GM21619 (cell line): ENCODE measurements around the gene LGR6.
"Not testable (repeated sequence)": the region's sequence is repeated elsewhere in the genome, so short reads cannot be mapped to it uniquely, and the experiment has no call there.

ENCODE experiments used
- ATAC-seq: cut with Tn5 transposase; IDR thresholded peaks from one replicate; pipeline ENCODE4 v1.9.1; 2021; ENCODE audit not compliant: unreplicated experiment

The LGR6 gene

GRCh38 chr1:202172015-202172355 is 21.6 kb upstream of the LGR6 start:
- ATAC-seq: no peak

DNA sequence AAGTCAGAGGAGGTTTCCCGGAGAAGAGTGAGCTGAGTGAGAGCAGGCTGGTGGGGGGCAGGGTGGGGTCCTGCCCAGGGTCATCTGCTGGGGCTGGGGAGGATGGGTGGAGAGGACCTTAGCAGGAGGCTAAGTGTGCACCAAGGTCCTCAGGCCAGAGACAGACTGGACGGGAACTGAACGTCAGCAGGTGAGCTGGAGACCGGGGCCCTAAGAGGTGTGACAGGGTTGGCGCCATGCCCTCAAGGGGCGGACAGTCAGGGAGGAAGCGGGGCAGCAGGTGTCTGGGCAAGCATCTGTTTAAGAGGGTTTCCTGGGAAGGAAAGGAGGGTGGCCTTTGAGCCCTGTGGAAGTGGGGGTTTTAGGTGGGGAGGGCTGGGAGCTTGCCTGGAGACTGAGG is 19.6 kb upstream of the LGR6 start:
- no peak for ATAC-seq

- ATAC-seq: no peak
Observed at GRCh38 chr1:202176949-202177927, 16.4 kb upstream of the LGR6 start.

DNA sequence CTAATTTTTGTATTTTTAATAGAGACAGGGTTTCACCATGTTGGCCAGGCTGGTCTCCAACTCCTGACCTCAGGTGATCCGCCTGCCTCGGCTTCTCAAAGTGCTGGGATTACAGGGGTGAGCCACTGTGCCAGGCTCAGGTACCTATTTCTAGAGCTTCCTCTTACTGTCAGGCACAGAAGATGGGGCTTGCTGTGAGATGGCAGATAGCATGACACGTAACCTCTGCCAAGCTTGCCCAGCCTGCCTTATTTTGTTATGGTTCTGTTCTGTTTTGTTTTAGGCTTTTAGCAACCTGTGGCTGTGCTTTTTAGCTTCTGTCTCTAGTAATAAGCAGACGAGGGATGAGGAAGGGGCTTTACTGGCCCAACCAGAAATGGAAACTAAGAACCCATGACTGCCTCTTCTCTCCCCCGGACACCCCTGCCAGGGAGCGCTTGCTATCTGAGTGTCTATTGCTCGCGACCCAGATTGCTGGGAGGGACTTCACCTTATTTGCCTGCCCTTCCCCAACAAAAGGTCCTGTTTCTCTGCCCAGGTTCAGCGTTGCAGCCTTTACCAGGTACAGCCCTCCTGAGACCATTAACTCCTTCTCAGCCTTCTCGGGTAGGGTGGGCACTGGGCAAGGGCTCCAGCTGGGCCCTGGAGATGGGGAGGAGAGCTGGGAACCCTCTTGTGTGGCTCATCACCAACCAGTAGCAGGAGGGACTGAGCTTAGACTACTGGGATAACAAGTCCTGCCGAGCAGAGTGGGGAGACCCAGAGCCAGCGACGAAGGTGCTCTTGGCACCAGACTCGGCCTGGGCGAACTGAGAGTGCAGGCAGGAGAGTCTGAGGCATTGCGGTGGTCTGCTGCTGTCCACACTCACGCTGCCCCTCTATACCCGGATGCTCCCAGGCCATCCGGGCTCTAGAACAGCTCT is 13.5 kb upstream of the LGR6 start:
- ATAC-seq: no peak

- ATAC-seq: not testable (repeated sequence)
Observed at GRCh38 chr1:202180751-202181139, 12.9 kb upstream of the LGR6 start.

- ATAC-seq: no peak
Observed at GRCh38 chr1:202181586-202181985, 12.0 kb upstream of the LGR6 start.

DNA sequence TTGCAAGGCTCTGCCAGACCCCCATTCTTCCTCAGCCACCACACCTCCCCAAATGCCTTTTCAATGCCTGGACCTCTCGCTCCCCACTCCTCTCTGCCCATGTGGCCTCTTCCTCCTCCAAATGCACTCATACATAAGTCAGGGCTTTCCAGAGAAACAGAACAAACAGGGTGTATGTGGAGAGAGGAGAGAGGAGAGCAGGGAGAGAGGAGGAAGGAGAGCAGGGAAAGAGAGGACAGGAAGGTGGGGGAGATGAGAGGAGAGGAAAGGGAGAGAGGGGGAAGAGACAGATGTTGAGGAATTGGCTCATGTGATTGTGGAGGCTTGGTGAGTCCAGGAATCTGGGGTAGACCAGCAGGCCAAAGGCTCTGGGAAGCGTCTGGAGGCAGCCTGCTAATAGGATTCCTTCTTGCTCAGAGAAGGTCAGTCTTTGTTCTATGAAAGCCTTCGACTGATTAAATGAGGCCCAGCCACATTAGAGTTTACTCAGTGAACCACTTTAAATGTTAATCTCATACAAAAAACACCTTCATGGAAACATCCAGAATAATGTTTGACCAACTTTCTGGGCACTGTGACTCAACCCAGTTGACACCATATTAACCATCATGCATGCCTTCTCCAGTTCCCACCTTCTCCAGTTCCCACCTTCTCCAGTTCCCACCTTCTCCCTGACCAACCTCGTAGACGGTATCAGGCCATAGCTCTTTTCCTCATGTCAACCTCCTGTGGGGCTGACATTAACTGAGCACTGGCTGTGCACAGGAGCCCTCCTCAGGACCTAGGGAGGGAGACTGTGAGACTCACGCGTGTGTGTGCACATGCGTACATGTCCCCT is 11.3 kb upstream of the LGR6 start:
- no peak for ATAC-seq

- no peak for ATAC-seq
Observed at GRCh38 chr1:202184750-202185460, 8.7 kb upstream of the LGR6 start.

- no peak for ATAC-seq
Observed at GRCh38 chr1:202186327-202186726, 7.3 kb upstream of the LGR6 start.

DNA sequence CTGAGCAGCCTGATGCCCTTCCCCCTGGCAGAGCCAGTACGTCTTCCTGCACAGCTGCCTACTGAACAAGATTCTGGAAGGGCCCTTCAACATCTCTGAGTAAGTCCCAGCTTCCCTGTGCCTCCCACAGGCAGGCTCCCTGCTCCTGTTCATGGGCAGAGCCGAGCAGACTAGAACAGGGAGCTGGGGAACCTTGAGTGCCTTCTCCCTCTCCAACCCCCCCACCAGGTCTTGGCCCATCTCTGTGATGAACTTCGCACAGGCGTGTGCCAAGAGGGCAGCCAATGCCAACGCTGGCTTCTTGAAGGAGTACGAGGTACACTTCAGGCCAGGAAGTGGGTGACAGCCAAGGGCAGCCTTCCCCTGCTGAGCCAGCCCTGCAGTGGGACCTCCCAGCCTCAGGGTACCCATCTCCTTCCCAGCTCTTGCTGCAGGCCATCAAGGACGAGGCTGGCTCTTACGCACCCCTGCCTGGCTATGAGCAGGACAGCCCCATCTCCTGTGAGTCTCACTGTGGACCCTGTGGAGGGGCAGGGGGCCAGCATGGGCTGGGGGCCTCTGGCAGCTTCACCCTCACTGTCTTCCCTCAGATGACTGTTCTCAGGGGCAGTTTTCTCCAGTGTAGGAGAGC is 6.4 kb upstream of the LGR6 start:
- ATAC-seq: no peak

GRCh38 chr1:202187697-202188407 is 5.7 kb upstream of the LGR6 start:
- no peak for ATAC-seq

GRCh38 chr1:202189001-202189790 is 4.4 kb upstream of the LGR6 start:
- ATAC-seq: no peak

DNA sequence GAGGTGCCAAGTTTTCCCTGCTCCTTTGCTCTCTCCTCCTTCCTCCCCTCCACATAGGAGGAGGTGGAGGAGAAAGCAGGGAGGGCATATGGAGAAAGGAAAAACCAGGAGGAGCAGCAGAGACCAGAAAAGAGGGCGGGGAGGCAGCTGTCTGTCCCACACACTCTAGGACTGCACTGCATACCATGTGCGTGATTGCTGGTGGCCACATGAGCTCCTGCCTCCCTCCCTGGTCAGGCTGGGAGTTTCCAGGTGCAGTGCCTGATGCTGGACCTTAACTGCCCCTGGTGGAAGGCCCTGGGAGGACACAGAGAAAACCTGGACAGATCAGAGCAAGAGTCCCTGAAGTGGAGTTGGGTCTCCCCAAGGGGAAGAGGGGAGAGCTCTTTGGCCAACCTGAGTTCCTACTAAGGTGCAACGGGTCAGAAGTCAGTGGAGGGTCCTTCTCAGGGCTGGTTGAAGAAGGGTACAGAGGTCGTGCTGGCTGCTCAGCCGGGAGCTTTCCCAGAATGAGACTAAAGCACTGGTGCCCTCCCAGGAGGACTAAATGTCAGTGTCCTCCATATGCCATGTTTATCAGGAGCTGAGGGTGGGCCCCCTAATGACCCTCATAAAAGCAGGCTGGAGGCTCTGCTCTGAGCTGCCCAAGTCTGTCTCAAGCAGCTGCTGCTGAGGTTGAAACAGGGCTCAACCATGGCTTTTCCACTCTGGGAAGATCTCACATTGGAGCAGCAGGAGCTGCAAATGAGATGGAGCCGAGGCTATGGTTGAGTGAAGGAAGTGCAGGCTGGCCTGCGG is 3.5 kb upstream of the LGR6 start:
- no peak for ATAC-seq

DNA sequence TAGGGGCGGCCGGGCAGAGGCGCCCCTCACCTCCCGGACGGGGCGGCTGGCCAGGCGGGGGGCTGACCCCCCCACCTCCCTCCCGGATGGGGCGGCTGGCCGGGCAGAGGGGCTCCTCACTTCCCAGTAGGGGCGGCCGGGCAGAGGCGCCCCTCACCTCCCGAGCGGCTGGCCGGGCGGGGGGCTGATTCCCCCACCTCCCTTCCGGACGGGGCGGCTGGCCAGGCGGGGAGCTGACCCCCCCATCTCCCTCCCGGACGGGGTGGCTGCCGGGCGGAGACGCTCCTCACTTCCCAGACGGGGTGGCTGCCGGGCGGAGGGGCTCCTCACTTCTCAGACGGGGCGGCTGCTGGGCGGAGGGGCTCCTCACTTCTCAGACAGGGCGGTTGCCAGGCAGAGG is 2.2 kb upstream of the LGR6 start:
- ATAC-seq: not testable (repeated sequence)

DNA sequence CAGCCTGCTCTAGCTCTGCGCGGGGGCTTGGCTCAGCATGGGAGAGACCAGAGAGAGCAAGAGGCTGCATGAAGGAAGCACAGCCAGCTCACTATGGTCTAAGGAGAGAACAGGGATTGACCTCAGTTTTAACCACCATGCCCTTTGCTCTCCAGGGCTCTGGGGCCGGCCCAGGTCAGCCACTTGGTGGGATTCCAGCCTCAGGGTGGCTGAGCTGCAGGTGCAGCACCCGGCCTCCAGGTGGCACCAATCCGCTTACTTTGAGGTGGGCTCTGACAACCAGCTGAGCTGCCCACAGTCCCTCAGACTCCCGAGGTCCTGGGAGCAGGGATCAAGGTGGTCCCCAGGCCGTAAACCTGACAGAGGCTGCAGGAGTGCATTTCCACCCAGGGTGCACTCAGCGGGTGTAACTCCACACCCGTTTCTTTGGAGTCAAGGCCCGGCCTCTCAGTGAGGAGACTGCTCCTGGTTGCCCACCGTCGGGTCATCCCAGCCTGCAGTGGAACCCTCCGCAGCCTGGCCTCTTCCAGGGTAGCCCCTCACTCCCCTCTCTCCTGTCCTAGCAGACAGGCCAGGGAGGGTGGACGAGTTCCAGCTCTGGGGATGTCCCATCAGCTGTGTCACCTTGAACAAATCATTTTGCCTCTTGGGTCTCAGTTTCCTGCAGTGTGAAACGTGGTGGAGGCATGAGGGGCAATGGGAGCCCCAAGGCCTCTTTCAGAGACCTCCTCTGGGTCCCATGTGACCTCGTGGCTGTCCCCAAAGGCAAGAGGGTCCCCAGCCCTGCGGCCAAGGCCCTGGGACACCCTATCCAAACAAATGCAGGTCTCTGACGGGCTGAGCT is 607 bp upstream of the LGR6 start:
- ATAC-seq: no peak

DNA sequence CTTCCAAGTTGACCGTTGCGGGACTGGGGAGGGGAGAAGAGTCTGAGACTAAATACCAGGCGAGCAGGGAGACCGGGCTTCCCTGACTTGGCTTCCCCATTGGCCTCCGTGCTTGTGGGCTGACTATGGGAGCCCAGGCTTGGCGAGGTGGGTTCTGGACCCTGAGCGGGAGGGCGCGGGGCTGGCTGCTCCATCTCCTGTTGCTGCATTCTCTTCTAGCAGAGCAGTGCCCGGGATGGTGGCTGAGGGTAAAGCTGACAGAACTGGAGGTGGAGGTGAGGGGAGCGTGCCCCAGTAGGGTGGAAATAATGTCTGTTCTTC is 689 bp downstream of the LGR6 start:
- no peak for ATAC-seq
